GM19043 (cell line): Measurements from ENCODE around the gene PCED1A.
"Not testable (repeated sequence)": the region's sequence is repeated elsewhere in the genome, so short reads cannot be mapped to it uniquely, and the experiment has no call there.

Experiments used
- ATAC-seq: cut with Tn5 transposase; IDR thresholded peaks from one replicate; pipeline ENCODE4 v1.9.1; 2021; ENCODE audit warnings: low read depth; ENCODE audit not compliant: unreplicated experiment

The PCED1A gene

DNA sequence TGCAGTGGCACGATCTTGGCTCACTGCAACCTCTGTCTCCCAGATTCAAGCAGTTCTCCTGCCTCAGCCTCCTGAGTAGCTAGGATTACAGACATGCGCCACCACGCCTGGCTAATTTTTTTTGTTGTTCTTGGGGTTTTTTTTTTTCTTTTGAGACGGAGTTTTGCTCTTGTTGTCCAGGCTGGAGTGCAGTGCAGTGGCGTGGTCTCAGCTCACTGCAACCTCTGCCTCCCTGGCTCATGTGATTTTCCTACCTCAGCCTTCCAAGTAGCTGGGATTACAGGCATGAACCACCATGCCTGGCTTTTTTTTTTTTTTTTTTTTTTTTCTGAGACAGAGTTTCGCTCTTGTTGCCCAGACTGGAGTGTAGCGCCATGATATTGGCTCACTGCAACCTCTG lies 9.2 kb downstream of the PCED1A start:
- not testable (repeated sequence) for ATAC-seq

- ATAC-seq = no peak
Observed at GRCh38 chr20:2829376-2829775, 11.1 kb downstream of the PCED1A start.

DNA sequence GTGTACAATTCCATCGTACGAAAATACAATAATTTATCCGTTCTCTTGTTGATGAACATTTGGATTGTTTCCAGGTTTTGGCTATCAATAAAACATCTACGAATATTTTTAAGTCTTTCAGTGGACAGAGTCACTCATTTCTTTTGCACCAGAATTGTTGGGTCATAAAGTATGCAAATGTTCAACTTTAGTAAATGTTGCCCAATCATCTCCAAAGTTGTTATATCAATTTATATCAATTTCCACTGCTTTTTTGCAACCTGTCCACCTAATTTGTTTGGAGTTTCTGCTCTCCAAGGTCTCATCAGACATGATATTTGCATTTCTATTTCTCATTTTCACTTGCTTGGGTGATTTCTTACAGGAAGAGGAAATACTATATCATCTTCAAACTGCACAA lies 13.8 kb downstream of the PCED1A start:
- no peak for ATAC-seq

GRCh38 chr20:2825761-2826160 lies 14.7 kb downstream of the PCED1A start:
- ATAC-seq = no peak

- ATAC-seq = no peak
Observed at GRCh38 chr20:2822073-2822472, 18.4 kb downstream of the PCED1A start.

DNA sequence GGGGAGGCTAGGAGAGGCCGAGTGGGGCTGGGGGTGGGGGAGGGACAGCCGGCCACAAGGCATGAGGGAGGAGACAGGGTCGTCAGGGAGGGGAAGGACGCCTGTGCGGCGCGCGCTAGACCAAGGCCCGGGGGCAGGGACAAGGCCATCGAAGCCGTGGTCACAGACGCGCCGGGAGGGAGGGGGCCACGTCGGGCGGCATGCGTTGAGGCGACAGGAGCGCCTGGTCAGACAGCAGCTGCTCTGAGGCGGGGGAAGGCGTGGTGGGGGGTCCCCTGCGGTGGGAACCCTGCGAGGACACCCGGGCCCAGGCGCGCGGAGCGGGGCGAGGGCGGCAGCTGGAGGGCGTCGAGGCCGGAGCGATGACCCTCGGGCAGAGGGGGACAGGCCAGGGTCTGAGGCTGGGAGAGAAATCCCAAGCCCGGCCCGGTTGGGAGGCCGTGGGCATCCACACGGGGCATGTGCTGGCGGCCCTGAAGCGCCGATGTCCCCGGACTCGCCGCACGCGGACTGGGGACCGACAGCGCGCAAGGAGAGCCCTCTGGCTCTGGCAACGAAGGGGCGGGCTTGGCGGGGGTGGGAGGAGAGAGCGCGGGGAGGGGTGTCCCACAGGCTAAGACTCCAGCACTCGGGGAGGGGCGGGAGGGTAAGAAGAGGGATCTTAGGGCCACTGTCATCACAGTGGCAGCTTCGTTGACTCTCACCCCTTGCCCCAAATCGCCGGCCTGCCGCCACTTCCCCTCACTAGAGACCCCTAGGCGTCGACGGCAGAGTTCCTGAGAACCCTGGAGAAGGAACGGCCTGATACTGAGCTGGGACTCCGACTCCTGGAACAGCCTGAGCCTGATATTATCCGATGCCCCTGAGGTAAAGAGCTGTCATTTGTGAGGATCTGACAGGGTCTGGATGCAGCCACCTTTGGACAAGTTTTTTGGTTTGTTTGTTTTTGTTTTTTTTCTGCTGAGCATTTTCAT lies 19.3 kb downstream of the PCED1A start:
- ATAC-seq = no peak

DNA sequence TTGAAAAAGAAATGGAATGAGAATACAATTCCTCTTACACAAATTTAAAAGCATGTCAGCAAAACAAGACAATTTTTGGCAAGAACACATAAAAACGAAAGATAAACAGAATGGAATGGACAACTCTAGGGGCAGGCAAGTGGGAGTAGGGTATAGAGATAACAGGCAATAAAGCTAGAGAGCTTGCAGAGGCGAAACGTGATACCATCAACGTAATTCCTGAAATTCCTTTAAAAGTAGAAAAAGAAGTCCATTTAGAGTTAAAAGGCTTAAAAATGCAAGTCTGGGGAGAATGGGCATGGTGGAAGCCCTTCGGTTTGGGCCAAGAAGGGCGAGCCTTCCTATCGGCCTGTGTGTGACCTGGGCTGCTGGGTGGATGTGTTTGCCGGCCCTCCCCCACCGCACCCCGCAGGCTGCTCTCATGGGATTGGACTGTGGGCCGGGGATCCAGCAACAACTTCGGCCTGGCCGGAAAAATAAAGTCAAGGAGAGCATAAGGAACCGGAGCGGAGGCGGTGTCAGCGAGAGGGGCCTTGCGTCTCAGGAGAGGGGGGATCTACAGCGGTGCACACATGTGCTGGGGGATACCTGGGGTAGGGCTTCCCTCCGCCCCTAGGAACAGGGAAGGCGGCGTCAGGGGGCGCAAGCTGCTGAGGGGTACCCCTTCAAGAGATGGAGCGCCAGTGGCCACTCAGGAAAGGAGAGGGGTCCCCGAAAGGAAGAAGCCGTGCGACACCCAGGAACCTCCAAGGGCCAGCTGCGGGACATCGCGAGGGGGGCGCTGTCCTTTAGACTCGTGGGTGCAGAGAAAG lies 20.2 kb downstream of the PCED1A start:
- ATAC-seq = no peak

DNA sequence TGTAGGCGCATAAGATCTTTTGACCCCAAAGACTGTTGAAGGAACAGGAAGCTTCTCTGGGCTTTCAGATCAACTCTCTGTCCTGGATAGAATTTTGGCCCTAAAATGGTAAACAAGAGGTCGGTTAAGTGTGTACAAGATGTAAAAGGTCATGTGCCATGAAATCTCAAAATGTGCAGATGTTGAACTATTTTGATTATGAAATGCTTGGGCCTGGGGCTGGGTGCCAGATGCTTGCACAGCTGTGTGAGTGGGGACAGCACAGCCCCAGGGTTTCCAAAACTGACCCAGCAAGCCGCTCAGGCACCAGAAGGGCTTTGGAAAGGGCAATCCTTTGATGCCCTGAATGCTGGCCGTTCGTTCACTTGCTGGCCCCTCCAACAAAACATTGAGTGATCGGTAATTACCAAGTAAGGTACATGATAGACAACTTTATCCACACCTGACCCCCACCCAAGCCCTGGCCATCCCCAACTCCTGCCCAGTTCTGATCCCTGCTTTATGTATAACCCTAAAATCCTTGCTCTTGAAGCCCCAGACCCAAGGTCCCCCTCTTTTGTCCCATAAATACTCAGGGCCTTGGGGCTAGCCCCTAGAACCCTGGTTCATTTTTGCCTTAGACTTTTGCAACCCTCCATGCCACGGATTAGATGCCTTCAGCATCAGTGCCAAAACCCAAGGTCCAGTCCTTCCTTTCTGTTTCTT lies 22.4 kb downstream of the PCED1A start:
- ATAC-seq = no peak

DNA sequence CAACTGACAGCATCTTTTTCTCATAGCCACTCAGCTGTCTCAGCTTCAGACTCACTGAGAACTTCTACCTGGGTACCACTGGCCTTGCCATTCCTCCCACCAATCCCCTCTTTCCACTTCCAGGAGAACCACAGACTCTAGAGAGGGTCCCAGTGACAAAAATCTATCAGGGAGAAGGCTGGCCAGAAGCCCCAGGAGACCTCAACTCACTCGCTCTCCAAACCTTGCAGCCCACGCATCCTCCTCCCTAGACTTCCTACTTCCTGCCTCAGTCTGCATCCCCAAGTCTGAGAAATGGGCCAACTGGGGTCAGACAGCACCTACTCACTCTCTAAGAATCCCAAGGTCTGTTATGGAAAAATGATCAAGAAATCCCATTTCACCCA lies 23.1 kb downstream of the PCED1A start:
- ATAC-seq = no peak

GRCh38 chr20:2816583-2817340 lies 23.7 kb downstream of the PCED1A start:
- no peak for ATAC-seq

GRCh38 chr20:2816030-2816582 lies 24.3 kb downstream of the PCED1A start, which contains the start of gene TMEM239:
TSS of gene TMEM239 (plus strand) at chr20:2816364. CDS start at chr20:2816555, 191 bp downstream.
- ATAC-seq = no peak

DNA sequence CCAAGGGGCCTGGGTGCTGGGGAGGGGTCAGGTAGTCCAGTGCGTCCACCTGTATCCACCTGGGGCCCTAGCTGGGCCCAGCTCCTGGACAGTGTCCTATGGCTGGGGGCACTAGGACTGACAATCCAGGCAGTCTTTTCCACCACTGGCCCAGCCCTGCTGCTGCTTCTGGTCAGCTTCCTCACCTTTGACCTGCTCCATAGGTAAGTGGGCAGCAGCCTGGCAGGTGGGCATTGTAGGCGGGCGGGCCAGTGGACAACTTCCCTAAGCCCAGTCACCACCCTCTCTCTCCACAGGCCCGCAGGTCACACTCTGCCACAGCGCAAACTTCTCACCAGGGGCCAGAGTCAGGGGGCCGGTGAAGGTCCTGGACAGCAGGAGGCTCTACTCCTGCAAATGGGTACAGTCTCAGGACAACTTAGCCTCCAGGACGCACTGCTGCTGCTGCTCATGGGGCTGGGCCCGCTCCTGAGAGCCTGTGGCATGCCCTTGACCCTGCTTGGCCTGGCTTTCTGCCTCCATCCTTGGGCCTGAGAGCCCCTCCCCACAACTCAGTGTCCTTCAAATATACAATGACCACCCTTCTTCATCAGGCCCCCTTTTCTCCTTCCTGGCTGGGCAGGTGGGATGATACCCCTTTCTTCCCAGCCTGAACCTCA lies 25.1 kb downstream of the PCED1A start:
- ATAC-seq = no peak

- ATAC-seq = no peak
Observed at GRCh38 chr20:2814587-2815051, 25.8 kb downstream of the PCED1A start, which contains the start of gene C20orf141. TSS of gene C20orf141 (plus strand) at chr20:2814987. CDS start at chr20:2815185, 198 bp downstream.

GRCh38 chr20:2814076-2814475 lies 26.4 kb downstream of the PCED1A start:
- ATAC-seq = no peak

GRCh38 chr20:2812189-2812588 lies 28.3 kb downstream of the PCED1A start:
- ATAC-seq = no peak

DNA sequence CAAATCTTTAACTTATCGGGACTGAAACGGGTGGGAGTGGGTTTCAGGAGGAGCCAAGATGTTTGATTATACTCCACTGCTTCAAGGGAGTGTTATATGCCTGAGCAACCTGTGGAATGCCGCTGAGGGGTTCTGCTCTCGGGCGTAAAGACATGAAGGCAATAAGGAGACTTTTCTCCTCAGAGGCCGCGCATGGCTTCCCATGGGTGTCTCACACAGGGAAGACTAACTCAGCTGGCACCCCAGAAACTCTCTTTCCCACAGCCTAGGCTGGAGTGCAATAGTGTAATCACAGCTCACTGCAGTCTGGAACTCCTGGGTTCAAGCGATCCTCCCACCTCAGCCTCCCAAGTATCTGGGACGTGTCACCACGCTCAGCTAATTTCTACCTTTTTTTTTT lies 30.8 kb downstream of the PCED1A start:
- no peak for ATAC-seq

DNA sequence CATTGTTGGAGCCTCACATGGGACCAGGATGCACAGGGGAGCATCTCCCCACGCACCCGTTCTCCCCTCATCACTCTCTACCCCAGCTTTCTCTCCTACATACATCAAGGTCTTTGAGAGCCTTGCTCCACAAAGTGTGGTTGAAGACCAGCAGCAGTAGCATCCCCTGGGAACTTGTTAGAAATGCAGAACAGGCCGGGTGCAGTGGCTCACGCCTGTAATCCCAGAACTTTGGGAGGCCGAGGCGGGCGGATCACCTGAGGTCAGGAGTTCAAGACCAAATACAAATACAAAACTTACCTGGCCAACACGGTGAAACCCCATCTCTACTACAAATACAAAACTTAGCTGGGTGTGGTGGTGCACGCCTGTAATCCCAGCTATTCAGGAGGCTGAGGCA lies 32.5 kb downstream of the PCED1A start:
- not testable (repeated sequence) for ATAC-seq

GRCh38 chr20:2807019-2807418 lies 33.4 kb downstream of the PCED1A start:
- no peak for ATAC-seq

GRCh38 chr20:2806351-2806701 lies 34.1 kb downstream of the PCED1A start:
- ATAC-seq = no peak
